Lung (tissue), 12 donors: ENCODE data around the gene PPP1R3E. TPM values are rescaled to one million over a fixed set of nuclear protein-coding genes. Genes with fewer than 3 reads are reported as not detected.

Experiments
- ATAC-seq: fragments of 200-7000 bp; cut with Tn5 transposase; one replicate; pipeline ENCODE4 v1.9.1; 2020; ENCODE audit warnings: moderate number of reproducible peaks; ENCODE audit not compliant: insufficient read depth, low FRiP score
- DNase-seq, 3 donors: peaks; one replicate each; pipeline ENCODE4 v3.0.0-alpha.2; 2013 to 2017
- H3K27ac ChIP-seq, 2 donors: one replicate each; pipeline ENCODE4 v1.5.1; 2013; ENCODE audit warnings: mild to moderate bottlenecking in 2 of 2, moderate library complexity in 2 of 2, control low read depth in 1 of 2, inconsistent platforms in 1 of 2, low read depth in 1 of 2, low read length in 1 of 2
- H3K27me3 ChIP-seq, 3 donors: one replicate each; pipeline ENCODE4 v1.5.1; 2013; ENCODE audit warnings: low read length in 2 of 3; ENCODE audit not compliant: control insufficient read depth in 3 of 3, insufficient read depth in 3 of 3
- H3K36me3 ChIP-seq, 4 donors: one replicate each; pipeline ENCODE4 v1.5.1; 2013; ENCODE audit warnings: low read length in 4 of 4, mild to moderate bottlenecking in 1 of 4, moderate library complexity in 1 of 4; ENCODE audit not compliant: control insufficient read depth in 4 of 4, insufficient read depth in 4 of 4
- H3K4me1 ChIP-seq, 5 donors: one replicate each; pipeline ENCODE4 v1.5.1; 2013; ENCODE audit warnings: low read length in 5 of 5, mild to moderate bottlenecking in 2 of 5, moderate library complexity in 1 of 5; ENCODE audit not compliant: control insufficient read depth in 5 of 5, insufficient read depth in 5 of 5
- H3K4me3 ChIP-seq: one replicate; pipeline ENCODE4 v1.5.1; 2013; ENCODE audit warnings: mild to moderate bottlenecking, control low read depth, moderate library complexity
- H3K9ac ChIP-seq, 2 donors: one replicate each; pipeline ENCODE4 v1.5.1; 2013; ENCODE audit warnings: low read length in 2 of 2, control low read depth in 1 of 2; ENCODE audit not compliant: insufficient read depth in 1 of 2
- H3K9me3 ChIP-seq, 4 donors: one replicate each; pipeline ENCODE4 v1.5.1; 2013; ENCODE audit warnings: low read length in 3 of 4, mild to moderate bottlenecking in 1 of 4, moderate library complexity in 1 of 4; ENCODE audit not compliant: control insufficient read depth in 4 of 4, insufficient read depth in 3 of 4
- WGBS, 2 donors: extraction: QIAGEN DNeasy Blood & Tissue Kit; methylation state at CpG; one replicate each; pipeline ENCODE4 v1.1.7; 2013; 5-methylcytosine and 5-hydroxymethylcytosine counted together
- polyA plus RNA-seq, 2 donors: library from polyadenylated mRNA; stranded (reverse); fragments of 200-250 nt; gene quantifications; one replicate each; pipeline ENCODE4 v1.2.1, GENCODE V29; 2013
- total RNA-seq, 2 donors: library from RNA; depleted of rRNA in 1 of 2; stranded (reverse); fragments of >200 nt in 1 of 2; gene quantifications; one replicate each; pipeline ENCODE4 v1.2.1, GENCODE V29; 2014 to 2021
- TF ChIP-seq, protein P1 (sequence below): IDR thresholded peaks from 2 replicates; pipeline ENCODE4 v1.5.1; 2012; ENCODE audit warnings: mild to moderate bottlenecking; ENCODE audit errors: control extremely low read depth, extremely low read depth
- donor health status: control.
- donor health status: control.
- donor health status: Bipolar disorder and iron deficiency.
- donor health status: healthy.
- donor health status: DM: yes; HTN: yes; CAD: no.

Gene PPP1R3E
- total and polyA plus RNA-seq, 4 donors: 7.1 to 16.4 (median 11.0) TPM

GRCh38 chr14:23348297-23348655 lies 45.6 kb upstream of the PPP1R3E start:
- ATAC-seq (no peak), DNase-seq (no peak)
- peaks cover 0 to 10% (median 6%) of the 10 kb centered on the region in 5 donors for H3K4me1 ChIP-seq
- no peak overlapping the region for H3K27ac ChIP-seq
- no peak overlapping the region for H3K4me3 ChIP-seq
- peaks cover 0 to 4% (median under 1%) of the 10 kb centered on the region in 4 donors for H3K36me3 ChIP-seq
- H3K9ac ChIP-seq: no peak overlapping the region
- no peaks in the 10 kb centered on the region for H3K27me3 ChIP-seq
- 86 to 92% methylated on average over 6 of the region's 6 CpGs for WGBS, 2 donors
- TF ChIP-seq, protein P1, sequence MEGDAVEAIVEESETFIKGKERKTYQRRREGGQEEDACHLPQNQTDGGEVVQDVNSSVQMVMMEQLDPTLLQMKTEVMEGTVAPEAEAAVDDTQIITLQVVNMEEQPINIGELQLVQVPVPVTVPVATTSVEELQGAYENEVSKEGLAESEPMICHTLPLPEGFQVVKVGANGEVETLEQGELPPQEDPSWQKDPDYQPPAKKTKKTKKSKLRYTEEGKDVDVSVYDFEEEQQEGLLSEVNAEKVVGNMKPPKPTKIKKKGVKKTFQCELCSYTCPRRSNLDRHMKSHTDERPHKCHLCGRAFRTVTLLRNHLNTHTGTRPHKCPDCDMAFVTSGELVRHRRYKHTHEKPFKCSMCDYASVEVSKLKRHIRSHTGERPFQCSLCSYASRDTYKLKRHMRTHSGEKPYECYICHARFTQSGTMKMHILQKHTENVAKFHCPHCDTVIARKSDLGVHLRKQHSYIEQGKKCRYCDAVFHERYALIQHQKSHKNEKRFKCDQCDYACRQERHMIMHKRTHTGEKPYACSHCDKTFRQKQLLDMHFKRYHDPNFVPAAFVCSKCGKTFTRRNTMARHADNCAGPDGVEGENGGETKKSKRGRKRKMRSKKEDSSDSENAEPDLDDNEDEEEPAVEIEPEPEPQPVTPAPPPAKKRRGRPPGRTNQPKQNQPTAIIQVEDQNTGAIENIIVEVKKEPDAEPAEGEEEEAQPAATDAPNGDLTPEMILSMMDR: no peak
- no peaks in the 10 kb centered on the region for H3K9me3 ChIP-seq

DNA sequence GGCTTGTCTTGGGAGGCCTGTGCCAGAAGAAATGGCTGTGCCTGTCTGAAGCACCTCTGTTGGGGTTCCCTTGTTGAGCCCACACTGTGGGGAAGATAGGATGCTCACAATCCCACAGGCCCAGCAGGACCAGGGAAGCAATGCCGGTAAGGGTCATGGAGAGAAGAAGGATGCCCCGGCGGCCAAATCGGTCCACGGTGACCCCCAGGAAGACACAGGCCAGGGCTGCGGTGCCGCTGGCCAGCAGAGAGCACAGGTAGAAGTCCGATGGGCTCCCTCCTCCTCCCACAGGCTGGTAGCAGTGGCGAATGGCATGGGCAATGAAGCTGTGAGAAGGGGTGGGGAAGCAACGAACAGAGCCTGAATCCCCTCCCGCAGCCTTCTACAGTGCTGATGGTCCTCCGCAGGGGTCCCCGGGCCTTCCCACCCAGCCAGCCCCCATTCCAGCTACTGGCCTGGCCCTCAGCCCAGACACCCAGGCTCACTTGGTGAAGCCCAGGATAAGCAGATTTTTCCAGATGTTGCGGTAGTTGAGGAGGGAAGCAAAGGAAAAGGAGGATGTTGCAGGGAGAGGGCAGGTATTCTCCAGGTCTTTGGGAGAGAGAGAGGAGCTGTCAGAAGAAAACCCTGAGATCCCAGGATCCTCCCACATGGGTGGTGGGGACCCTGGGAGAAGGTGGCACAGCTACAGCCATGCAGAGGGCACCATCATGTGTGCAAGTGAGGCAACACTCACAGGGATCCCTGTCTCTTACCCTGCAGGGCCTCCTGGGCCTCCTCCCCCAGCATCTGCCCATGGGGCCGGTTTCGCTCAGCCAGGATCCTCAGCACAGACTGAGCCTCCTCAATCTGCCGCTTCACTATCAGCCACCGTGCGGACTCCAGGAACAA lies 45.0 kb upstream of the PPP1R3E start:
- TF ChIP-seq, protein P1: no peak
- H3K36me3 ChIP-seq: peaks cover 0 to 4% (median under 1%) of the 10 kb centered on the region in 4 donors
- H3K27me3 ChIP-seq: no peaks in the 10 kb centered on the region
- no peaks in the 10 kb centered on the region for H3K9me3 ChIP-seq
- H3K9ac ChIP-seq: no peak overlapping the region
- H3K27ac ChIP-seq: no peak overlapping the region
- H3K4me3 ChIP-seq: no peak overlapping the region
- H3K4me1 ChIP-seq: peaks cover 0 to 10% (median 6%) of the 10 kb centered on the region in 5 donors
- ATAC-seq (no peak), DNase-seq (no peak)
- 95 to 97% methylated on average over 19 of the region's 19 CpGs for WGBS, 2 donors

- DNase-seq: no peak
- Histone ChIP-seq H3K9me3 (no peaks in the 10 kb centered on the region), H3K36me3 (peaks cover 0 to 4% (median under 1%) of the 10 kb centered on the region in 4 donors), H3K9ac (no peak overlapping the region), H3K4me3 (no peak overlapping the region), H3K4me1 (peaks cover 0 to 5% (median 3%) of the 10 kb centered on the region in 5 donors), H3K27ac (no peak overlapping the region), H3K27me3 (no peaks in the 10 kb centered on the region)
- no peak for ATAC-seq
- TF ChIP-seq, protein P1: no peak
- 89 to 93% methylated on average over 25 to 27 of the region's 27 CpGs for WGBS, 2 donors
These were observed 44.2 kb upstream of the PPP1R3E start for GRCh38 chr14:23346693-23347405.
